ENCODE data around the gene GNAZ.

Gene GNAZ

DNA sequence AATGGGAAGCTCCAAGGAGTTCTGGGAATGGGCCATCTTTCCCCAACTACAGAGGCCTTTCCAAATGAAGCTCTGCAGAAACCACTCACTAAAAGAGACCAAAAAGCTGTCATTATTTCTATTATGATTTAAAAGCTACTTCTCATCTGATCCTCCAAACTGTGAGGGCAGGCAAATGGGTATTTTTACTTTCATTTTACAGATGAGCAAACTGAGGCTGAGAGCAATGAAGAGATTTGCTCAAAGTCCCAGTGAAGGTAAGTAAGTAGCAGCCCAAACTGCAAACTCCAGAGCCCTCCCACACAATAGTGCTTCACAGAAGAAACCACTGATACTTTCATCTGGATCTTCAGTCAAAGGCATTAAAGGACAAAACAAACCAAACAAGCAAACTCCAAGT, 70.1 kb downstream of the GNAZ start:
- DNase-seq: no peak

DNA sequence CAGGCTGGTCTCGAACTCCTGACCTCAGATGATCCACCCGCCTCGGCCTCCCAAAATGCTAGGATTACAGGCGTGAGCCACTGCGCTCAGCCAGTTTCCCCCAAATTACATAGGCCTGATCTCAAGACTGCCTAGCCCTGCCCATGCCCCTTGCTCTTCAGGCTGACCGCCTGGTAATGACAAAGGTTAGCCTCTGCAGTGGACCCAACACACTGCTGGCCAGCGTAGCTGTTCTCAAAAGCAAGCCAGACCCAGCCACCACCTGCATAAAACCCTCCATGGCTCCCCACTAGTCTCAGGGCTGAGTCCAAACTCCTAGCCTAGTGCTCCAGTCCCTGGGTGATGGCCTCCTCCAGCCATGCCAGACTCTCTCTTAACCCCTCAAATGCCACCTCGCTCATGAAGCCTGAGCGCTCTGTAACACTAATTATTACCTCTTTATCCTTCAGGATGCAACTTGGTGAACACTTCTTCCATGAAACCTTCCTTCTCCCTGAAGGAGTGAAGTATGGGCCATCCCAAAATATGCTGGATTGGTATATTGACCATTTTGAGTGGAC, 72.3 kb downstream of the GNAZ start:
- DNase-seq: no peak

- DNase-seq: no peak
These were observed 72.8 kb downstream of the GNAZ start for GRCh38 chr22:23143119-23143518.

DNA sequence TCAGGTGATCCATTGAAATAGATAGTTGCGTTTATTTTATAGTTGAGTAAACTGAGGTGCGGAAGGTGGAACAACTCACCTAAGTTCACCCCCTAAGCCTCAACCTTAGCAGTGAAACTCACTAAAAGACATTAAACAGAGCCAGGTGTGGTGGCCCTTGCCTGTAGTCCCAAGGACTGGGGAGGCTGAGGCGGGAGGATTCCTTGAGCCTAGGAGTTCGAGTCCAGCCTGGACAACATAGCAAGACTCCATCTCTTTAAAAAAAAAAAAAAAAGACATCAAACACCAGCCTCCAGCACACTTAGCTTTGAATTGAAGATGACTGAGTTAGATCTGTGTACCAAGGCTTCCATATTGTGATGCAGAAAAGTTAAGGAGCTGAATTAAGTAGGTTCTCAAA, 74.1 kb downstream of the GNAZ start:
- DNase-seq: no peak

GRCh38 chr22:23144932-23145877, 74.9 kb downstream of the GNAZ start, which contains the start of gene RAB36:
Gene RAB36, plus strand, starts transcription at chr22:23145477. Its CDS starts 1,140 bp downstream, at chr22:23146617.
- DNase-seq: no peak

GRCh38 chr22:23145878-23146470, 75.7 kb downstream of the GNAZ start:
- DNase-seq: no peak

- DNase-seq: no peak
These were observed 76.3 kb downstream of the GNAZ start for GRCh38 chr22:23146478-23147205.

DNA sequence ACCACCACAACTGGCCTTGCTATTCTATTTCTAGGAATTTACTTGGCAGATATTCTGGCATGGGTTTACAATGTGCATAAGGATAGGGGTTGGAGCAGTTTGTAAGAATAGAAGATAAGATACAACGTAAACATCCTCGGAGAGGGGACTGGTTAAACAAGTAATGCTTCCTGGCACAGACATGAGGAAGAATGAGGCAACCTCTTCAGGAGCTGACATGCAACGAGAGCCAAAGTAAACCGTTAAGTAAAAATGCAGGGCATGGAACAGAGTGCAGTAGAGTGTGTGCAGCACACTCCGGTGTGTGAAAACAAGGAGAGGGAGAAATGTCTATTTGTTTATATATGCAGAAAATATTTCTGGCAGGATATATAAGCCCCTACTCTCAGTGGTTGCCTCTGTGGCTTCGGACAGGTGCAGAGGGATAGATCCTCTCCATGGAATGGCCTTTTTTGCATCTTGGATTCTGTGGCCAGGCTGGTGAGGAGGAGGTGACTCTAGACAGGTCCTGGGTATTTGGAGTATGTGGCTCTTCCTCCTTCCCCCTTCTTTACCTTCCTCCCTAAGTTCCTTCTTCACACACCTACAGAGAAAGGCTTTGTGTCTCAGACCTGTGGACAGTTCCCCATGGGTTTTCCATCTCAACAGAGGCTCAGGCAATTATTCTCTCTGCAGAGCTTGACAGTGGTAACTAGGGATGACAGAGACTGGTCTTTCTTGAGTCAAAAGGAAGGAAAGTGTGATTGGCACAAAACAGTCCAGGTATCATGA, 77.5 kb downstream of the GNAZ start:
- DNase-seq: no peak

DNA sequence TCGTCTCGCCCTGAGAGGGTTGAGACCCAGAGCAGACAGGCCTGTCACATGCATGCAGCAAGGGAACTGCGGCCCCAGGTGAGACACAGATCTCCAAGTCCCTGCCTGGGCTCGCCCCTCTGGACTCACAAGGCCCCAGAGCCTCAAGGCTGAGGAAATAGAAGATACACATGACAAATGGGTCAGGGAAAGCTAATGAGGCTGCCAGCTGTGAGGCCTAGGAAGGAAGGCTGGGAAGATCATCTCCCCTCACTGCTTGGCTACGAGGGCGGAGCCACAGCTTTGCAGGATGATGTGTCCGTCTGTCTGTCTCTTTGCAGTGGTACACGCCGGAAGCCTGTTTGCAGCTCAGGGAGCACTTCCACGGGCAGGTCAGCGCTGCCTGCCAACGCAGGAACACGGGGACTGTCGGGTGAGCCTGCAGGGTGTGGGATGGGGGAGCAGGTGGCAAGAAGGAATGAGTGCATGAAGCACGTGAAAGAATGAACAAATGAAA, 79.5 kb downstream of the GNAZ start:
- DNase-seq: no peak

DNA sequence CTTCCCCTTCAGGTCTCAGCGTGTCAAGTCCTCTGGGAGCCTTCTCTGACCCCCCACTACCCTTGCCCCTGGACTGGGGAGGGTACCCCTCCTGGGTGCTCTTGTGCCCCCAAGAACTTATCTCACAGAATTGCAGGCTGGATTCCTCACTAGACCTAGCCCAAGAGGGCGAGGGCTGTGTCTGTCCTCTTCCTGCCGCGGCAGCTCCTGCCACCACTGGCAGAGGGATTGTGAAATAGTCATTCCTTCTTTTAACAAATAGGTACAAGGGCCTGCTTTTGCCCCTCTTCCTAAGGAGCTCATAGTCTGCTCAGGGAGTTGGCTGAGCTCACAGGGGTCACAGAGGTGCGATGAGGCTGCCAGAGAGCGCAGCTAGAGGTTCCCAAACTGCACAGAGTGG, 80.4 kb downstream of the GNAZ start:
- DNase-seq: no peak

DNA sequence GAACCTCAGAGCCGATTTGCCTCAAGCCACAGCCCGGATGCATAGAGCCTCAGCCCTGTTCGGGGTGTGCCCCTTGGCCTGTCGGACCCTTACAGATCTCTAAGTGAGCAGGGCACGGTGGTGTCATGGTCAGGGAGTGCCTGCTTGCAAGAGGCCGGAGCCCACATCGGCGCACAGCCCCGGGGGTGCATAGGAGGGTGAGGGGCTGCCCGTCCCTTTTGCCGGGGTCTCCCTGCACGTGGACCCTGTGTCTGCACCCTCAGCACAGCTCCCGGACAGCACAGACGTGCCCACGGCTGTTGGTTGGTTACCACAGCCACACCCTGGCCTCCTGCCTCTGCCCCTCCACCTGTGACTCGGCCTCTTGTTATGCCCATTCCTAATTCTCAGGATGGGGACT, 81.5 kb downstream of the GNAZ start:
- no peak for DNase-seq

- no peak for DNase-seq
These were observed 82.2 kb downstream of the GNAZ start for GRCh38 chr22:23152238-23153114.

DNA sequence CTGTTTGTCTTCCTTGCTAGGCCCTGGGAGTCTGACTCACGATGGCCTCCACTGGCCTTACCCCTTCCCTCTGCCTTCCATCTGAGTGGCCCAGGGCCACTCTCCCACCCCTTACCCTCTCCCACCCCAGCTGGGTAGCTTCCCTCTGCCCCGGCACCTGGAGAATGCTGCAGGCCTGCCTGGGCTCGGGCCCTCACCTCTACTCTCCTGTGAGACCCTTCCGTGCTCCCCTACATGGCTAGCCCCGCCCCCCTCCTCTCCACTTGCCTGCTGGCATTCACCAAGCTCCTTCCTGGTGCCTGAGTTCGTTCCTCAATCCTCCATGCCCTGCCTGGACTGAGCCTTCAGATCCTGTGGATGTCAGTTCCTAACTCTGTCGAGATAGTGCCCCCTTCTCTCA, 83.7 kb downstream of the GNAZ start:
- DNase-seq: no peak

GRCh38 chr22:23154461-23154860, 84.1 kb downstream of the GNAZ start:
- no peak for DNase-seq

GRCh38 chr22:23155143-23155542, 84.8 kb downstream of the GNAZ start:
- no peak for DNase-seq

DNA sequence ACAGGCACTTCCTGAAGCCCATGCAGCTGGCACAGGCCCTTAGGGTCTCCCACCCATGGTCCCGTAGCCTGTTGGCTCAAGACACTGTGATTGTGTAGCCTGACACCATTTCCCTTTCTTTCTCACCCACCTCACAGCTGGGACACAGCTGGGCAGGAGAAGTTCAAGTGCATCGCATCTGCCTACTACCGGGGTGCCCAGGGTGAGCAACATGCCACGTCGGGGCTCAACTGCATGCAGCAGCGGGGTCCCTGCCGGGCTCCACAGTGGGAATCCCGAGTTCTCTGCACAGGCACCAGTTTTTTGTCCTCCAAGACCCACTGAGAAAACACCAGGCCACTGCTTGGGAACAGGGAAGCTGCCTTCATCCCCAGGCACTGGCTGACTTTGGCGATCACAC, 85.5 kb downstream of the GNAZ start:
- DNase-seq: no peak

- no peak for DNase-seq
These were observed 86.0 kb downstream of the GNAZ start for GRCh38 chr22:23156286-23156685.

DNA sequence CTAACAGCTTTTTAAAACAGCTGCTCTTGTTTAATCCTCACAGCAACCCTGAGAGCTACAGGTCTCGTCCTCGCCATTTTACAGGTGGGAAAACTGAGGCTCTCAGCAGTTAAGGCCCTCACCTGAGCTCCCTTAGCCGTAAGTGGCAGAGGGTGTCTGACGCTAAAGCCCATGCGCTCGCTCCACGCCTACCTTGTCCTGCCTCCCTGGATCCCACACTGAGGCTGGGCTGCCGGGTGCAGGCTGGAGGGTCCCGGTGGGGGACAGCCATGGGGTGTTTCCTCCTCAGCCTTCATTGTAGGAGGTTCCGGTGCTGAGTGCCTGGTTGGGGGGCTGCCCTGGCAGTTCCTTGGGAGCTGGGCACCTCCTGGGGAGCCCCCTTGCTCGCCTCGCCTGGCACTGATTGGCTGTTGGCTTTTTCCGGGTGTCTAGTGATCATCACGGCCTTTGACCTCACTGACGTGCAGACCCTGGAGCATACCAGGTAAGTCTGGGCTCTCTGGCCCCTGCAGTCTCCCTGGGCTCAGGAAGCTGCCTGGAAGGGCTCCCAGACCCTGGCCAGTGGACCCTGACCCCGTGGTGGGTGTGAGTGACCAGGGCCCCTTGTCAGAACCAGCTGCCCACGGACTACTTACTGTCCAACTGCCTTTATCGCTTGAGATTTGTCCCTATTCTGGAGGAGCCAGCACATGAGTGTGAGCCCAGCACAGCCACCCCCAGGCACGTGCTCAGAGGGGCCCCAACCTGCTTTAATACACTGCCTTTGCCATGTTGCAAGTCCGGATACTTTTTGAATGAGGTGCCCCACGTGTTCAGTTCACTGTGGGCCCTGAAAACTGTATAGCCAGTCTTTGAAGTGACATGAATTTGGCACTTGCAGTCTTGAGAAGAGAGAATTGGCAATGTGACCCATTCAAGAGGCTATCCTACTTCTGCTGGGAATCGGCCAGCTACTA, 87.5 kb downstream of the GNAZ start:
- no peak for DNase-seq

DNA sequence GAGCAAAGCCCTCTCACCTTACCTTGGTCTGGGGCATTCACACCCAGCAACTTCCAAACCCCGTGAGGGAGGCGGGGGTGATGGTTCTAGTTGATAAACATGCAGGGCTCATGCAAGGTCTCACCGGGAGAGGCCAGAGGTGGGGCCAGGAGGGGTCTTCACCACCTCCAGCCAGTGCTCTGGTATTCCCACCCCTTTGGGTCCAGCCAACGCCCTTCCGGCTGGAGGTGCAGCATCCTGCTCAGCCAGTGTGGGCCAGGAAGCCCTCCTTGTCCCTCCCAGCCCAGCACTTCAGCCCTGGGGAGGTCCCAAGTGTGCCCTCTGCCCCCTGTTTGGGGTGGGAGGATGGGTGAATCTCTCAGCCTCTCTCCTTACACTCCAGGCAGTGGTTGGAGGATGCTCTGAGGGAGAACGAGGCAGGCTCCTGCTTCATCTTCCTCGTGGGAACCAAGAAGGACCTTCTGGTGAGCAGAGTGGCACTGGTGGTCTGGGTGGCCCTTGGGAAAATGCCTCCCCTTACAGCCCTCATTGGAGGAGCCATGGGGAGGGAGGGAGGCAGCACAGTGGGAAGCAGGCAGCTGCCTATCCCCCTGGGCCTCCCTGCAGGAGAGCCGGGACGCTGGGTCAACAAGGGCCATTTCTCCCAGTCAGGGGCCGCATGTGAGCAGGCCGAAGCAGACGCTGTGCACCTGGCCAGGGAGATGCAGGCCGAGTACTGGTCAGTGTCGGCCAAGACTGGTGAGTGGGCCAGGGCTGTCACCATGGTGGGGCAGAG, 88.4 kb downstream of the GNAZ start:
- DNase-seq: no peak
